Esophagus squamous epithelium (tissue), 4 donors: ENCODE measurements around the gene LARGE1.

Experiments used
- POLR2A ChIP-seq, 4 donors: fragments of 450-650 bp; IDR thresholded peaks; one replicate each; pipeline ENCODE4 v1.6.1; 2017; ENCODE audit warnings: antibody characterized with exemption in 4 of 4, mild to moderate bottlenecking in 4 of 4, moderate library complexity in 3 of 4
- TF ChIP-seq, protein P1 (sequence below), 6 experiments: fragments of 450-650 bp in 4 of 6; fragments of 200-600 bp in 2 of 6; sonication (generic) in 2 of 6; IDR thresholded peaks; one replicate each; pipeline ENCODE4 v1.5.1; 2016 to 2019; ENCODE audit warnings: antibody characterized with exemption in 6 of 6, mild to moderate bottlenecking in 4 of 6, moderate library complexity in 4 of 6

DNA sequence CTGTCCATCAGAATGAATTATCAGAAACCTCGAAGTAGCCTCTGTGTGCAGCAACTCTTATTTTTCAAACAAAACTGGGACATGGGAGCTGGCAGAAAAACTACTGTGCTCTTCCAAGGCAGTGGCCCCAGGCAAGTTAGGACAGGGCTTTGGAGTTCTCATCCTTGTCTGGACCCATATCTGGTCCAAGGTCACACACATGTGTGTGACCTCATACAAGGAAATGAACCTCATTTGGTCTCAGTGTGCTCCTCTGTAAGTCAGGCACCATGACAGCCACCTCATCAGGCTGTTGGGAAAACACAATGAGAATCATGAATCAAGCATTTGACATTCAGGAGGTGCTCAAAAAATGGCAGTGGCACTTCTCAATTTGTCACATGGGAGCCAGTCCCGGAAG lies 25.8 kb downstream of the LARGE1 start:
- TF ChIP-seq, protein P1, sequence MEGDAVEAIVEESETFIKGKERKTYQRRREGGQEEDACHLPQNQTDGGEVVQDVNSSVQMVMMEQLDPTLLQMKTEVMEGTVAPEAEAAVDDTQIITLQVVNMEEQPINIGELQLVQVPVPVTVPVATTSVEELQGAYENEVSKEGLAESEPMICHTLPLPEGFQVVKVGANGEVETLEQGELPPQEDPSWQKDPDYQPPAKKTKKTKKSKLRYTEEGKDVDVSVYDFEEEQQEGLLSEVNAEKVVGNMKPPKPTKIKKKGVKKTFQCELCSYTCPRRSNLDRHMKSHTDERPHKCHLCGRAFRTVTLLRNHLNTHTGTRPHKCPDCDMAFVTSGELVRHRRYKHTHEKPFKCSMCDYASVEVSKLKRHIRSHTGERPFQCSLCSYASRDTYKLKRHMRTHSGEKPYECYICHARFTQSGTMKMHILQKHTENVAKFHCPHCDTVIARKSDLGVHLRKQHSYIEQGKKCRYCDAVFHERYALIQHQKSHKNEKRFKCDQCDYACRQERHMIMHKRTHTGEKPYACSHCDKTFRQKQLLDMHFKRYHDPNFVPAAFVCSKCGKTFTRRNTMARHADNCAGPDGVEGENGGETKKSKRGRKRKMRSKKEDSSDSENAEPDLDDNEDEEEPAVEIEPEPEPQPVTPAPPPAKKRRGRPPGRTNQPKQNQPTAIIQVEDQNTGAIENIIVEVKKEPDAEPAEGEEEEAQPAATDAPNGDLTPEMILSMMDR (IDR thresholded peaks at IDR 0.05): no peak
- TF ChIP-seq POLR2A (IDR thresholded peaks at IDR 0.05): no peak
